K562 (cell line): Measurements from ENCODE around the gene NET1. TPM values are rescaled to one million over a fixed set of nuclear protein-coding genes. Genes with fewer than 3 reads are reported as not detected.

Experiments used
- BDP1 ChIP-seq: IDR thresholded peaks from 3 replicates; pipeline ENCODE4 v1.6.1; 2011; ENCODE audit not compliant: insufficient read length, insufficient read depth
- BMI1 ChIP-seq: fragments of 150-350 bp; IDR thresholded peaks from 2 replicates; pipeline ENCODE4 v1.6.1; 2014; ENCODE audit warnings: low read length
- BRF1 ChIP-seq: IDR thresholded peaks from 3 replicates; pipeline ENCODE4 v1.6.1; 2011; ENCODE audit warnings: borderline replicate concordance, mild to moderate bottlenecking; ENCODE audit not compliant: insufficient read length; ENCODE audit errors: extremely low read depth
- ELF1 ChIP-seq: fragments of 200-800 bp; sonication (Bioruptor generic); IDR thresholded peaks from 2 replicates; pipeline ENCODE4 v1.6.1; 2016; ENCODE audit warnings: missing genetic modification characterization, missing compliant biosample characterization
- FOXO4 ChIP-seq: fragments of 450-650 bp; formaldehyde crosslinking; IDR thresholded peaks from 2 replicates; pipeline ENCODE4 v1.4.0; 2020; ENCODE audit warnings: mild to moderate bottlenecking, moderate library complexity
- GATAD2B ChIP-seq: fragments of 450-650 bp; IDR thresholded peaks from 2 replicates; pipeline ENCODE4 v1.6.1; 2017; ENCODE audit warnings: mild to moderate bottlenecking, borderline replicate concordance
- MAX ChIP-seq: sonication (generic); formaldehyde crosslinking; IDR thresholded peaks from 2 replicates; pipeline ENCODE4 v1.9.0; 2022; ENCODE audit warnings: mild to moderate bottlenecking, missing genetic modification reagents
- NCOA1 ChIP-seq: fragments of 450-650 bp; IDR thresholded peaks from 2 replicates; pipeline ENCODE4 v1.6.1; 2016; ENCODE audit warnings: low read depth
- NR2C1 ChIP-seq, 2 experiments: fragments of 450-650 bp; IDR thresholded peaks; 2 replicates each; pipeline ENCODE4 v1.6.1; 2017; ENCODE audit warnings: mild to moderate bottlenecking in 2 of 2, antibody characterized with exemption in 1 of 2, inconsistent platforms in 1 of 2, missing compliant biosample characterization in 1 of 2, missing genetic modification characterization in 1 of 2
- RBFOX2 ChIP-seq: fragments of 200-400 bp; formaldehyde crosslinking; IDR thresholded peaks from 2 replicates; pipeline ENCODE4 v1.6.1; 2017; ENCODE audit warnings: low read depth, mild to moderate bottlenecking, low read length, moderate library complexity
- RFX1 ChIP-seq: fragments of 450-650 bp; IDR thresholded peaks from 2 replicates; pipeline ENCODE4 v1.6.1; 2016; ENCODE audit warnings: mild to moderate bottlenecking, moderate library complexity
- SAFB ChIP-seq: fragments of 200-400 bp; formaldehyde crosslinking; IDR thresholded peaks from 2 replicates; pipeline ENCODE4 v1.6.1; 2017; ENCODE audit warnings: low read depth, low read length, borderline replicate concordance
- SPI1 ChIP-seq: IDR thresholded peaks from 2 replicates; pipeline ENCODE4 v1.6.1; 2011; ENCODE audit warnings: low read depth, low read length, control low read depth, borderline replicate concordance
- ZFP30 ChIP-seq: fragments of 250-450 bp; sonication (Bioruptor Pico); IDR thresholded peaks from 2 replicates; pipeline ENCODE4 v1.8.0; 2022; ENCODE audit warnings: moderate library complexity, mild to moderate bottlenecking, inconsistent platforms, borderline replicate concordance
- ZNF133 ChIP-seq: fragments of 250-450 bp; sonication (Bioruptor Pico); IDR thresholded peaks from 2 replicates; pipeline ENCODE4 v1.4.0; 2020; ENCODE audit warnings: mild to moderate bottlenecking
- ZNF347 ChIP-seq: fragments of 450-650 bp; formaldehyde crosslinking; IDR thresholded peaks from 2 replicates; pipeline ENCODE4 v1.4.0; 2020; ENCODE audit warnings: low read depth, mild to moderate bottlenecking, moderate library complexity
- ZNF592 ChIP-seq: fragments of 450-650 bp; IDR thresholded peaks from 2 replicates; pipeline ENCODE4 v1.6.1; 2017; ENCODE audit warnings: antibody characterized with exemption, mild to moderate bottlenecking
- polyA plus RNA-seq, 8 experiments: library from polyadenylated mRNA; depleted of rRNA in 4 of 8; stranded (reverse) in 5 of 8; unstranded in 3 of 8; fragments of >200 nt; fragmentation: Nextera tagmentation in 2 of 8; fragmentation: Illumina TruSeq in 1 of 8; extraction: Ambion mirVana in 2 of 8; extraction: Trizol in 1 of 8; gene quantifications; 2 replicates each; pipeline versions ENCODE4 v1.2.1 to v1.2.3, GENCODE V29; 2011 to 2014; ENCODE audit warnings: inconsistent platforms in 1 of 8, missing spikeins in 1 of 8
- total RNA-seq, 7 experiments: library from RNA; depleted of rRNA in 6 of 7; stranded (reverse); fragments of >200 nt in 6 of 7; fragmentation: Illumina TruSeq in 2 of 7; extraction: Trizol in 2 of 7; gene quantifications; 2 replicates each; pipeline versions ENCODE4 v1.2.1 to v1.2.3, GENCODE V29; 2011 to 2021; ENCODE audit warnings: low replicate concordance in 1 of 7
- TF ChIP-seq, protein P1 (sequence below), 2 experiments: fragments of 150-350 bp in 1 of 2; IDR thresholded peaks; 2 replicates each; pipeline ENCODE4 v1.6.1; 2012 to 2016; ENCODE audit warnings: low read depth in 2 of 2, low read length in 2 of 2, mild to moderate bottlenecking in 1 of 2, moderate library complexity in 1 of 2
- TF ChIP-seq, protein P2 (sequence below): fragments of 450-650 bp; formaldehyde crosslinking; IDR thresholded peaks from 2 replicates; pipeline ENCODE4 v1.4.0; 2022; ENCODE audit warnings: mild to moderate bottlenecking, moderate library complexity

Gene NET1
- total and polyA plus RNA-seq, 9 of the 15 experiments (the other 6 are each of a cell fraction or from before 2014, with no cell fraction given) = 47.4 to 258 (median 106) TPM

DNA sequence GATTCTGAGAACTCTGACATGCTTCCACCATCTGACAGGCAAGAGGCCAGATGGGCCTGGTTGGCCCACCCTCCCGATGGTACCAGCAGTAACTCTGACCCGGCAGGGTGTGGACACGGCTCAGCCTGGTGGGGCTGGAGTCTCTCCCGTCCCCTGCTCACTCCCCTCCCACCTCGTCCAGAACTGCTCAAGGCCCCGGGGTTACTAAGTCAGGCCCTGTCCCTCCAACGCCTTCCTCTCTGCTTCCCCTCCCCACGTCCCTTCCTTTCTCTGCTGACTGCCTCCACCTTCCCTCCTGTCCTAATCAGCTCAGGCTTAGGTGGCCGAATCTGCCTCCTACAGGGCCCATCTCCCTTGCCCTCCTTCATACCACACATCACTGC, 74.5 kb downstream of the NET1 start (continued):
- TF ChIP-seq, protein P1, sequence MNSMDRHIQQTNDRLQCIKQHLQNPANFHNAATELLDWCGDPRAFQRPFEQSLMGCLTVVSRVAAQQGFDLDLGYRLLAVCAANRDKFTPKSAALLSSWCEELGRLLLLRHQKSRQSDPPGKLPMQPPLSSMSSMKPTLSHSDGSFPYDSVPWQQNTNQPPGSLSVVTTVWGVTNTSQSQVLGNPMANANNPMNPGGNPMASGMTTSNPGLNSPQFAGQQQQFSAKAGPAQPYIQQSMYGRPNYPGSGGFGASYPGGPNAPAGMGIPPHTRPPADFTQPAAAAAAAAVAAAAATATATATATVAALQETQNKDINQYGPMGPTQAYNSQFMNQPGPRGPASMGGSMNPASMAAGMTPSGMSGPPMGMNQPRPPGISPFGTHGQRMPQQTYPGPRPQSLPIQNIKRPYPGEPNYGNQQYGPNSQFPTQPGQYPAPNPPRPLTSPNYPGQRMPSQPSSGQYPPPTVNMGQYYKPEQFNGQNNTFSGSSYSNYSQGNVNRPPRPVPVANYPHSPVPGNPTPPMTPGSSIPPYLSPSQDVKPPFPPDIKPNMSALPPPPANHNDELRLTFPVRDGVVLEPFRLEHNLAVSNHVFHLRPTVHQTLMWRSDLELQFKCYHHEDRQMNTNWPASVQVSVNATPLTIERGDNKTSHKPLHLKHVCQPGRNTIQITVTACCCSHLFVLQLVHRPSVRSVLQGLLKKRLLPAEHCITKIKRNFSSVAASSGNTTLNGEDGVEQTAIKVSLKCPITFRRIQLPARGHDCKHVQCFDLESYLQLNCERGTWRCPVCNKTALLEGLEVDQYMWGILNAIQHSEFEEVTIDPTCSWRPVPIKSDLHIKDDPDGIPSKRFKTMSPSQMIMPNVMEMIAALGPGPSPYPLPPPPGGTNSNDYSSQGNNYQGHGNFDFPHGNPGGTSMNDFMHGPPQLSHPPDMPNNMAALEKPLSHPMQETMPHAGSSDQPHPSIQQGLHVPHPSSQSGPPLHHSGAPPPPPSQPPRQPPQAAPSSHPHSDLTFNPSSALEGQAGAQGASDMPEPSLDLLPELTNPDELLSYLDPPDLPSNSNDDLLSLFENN (IDR thresholded peaks at IDR 0.05; ENCODE audit: low read depth in 2 of 2, low read length in 2 of 2) = no peak
- TF ChIP-seq BMI1 (no peak), RFX1 (no peak), BDP1 (no peak), BRF1 (no peak), ZNF347 (no peak), MAX (peak; percentile 16; the same call in 1 of the 2 replicates), SAFB (no peak), SPI1 (peak; percentile 30; the same call in 1 of the 2 replicates), RBFOX2 (no peak), ZNF592 (0 out of 2 replicates have a peak, but pooled peaks have one; percentile 11), ZFP30 (no peak), ELF1 (tag) (no peak), FOXO4 (no peak), ZNF133 (CRISPR knock-in tag) (no peak), NR2C1 (IDR thresholded peaks at IDR 0.05) (no peak), NR2C1 (tag; IDR thresholded peaks at IDR 0.05) (no peak), GATAD2B (no peak), NCOA1 (no peak)
- TF ChIP-seq, protein P2, sequence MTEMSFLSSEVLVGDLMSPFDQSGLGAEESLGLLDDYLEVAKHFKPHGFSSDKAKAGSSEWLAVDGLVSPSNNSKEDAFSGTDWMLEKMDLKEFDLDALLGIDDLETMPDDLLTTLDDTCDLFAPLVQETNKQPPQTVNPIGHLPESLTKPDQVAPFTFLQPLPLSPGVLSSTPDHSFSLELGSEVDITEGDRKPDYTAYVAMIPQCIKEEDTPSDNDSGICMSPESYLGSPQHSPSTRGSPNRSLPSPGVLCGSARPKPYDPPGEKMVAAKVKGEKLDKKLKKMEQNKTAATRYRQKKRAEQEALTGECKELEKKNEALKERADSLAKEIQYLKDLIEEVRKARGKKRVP (CRISPR knock-in tag) = no peak
